Stimulated activated naive CD4-positive, alpha-beta T cell (primary cell): ENCODE data around the gene UBAP2.

Source experiments
- DNase-seq, 6 experiments: peaks; one replicate each; lab custom pipeline; 2025; lab: John Stamatoyannopoulos, UW

UBAP2 gene

GRCh38 chr9:33880211-33881089 lies 168.2 kb downstream of the UBAP2 start:
- no peak for DNase-seq

GRCh38 chr9:33878691-33879366 lies 169.9 kb downstream of the UBAP2 start:
- no peak for DNase-seq

- no peak for DNase-seq
These were observed 170.8 kb downstream of the UBAP2 start for GRCh38 chr9:33877727-33878489.
